Hematopoietic multipotent progenitor cell treated with erythropoietin and hydrocortisone succinate and interleukin-3 and kit ligand, for 4 days (in vitro differentiated cells): ENCODE measurements around the gene GYPC.

ENCODE experiments used
- DNase-seq: peaks from one replicate; pipeline ENCODE4 v3.0.0-alpha.2; 2015

Gene GYPC

GRCh38 chr2:126732682-126733245 lies 76.8 kb downstream of the GYPC start:
- no peak for DNase-seq

GRCh38 chr2:126733795-126734194 lies 77.8 kb downstream of the GYPC start:
- DNase-seq, result no peak

- DNase-seq, result peak; percentile 75
These were observed 80.3 kb downstream of the GYPC start for GRCh38 chr2:126736133-126736874.

GRCh38 chr2:126739141-126739540 lies 83.2 kb downstream of the GYPC start:
- DNase-seq, result peak; percentile 18

GRCh38 chr2:126744640-126745039 lies 88.7 kb downstream of the GYPC start:
- no peak for DNase-seq
